Activated CD8-positive, alpha-beta memory T cell treated with anti-CD3 and anti-CD28 coated beads, Interleukin-2, amount 10 ng/mL, durations not matched to agents 7 days and 5 days (primary cell): ENCODE measurements around the gene KBTBD12. TPM values are rescaled to one million over a fixed set of nuclear protein-coding genes. Genes with fewer than 3 reads are reported as not detected.

Source experiments
- ATAC-seq: fragments of 150-1000 bp; cut with Tn5 transposase; one replicate; pipeline ENCODE4 v1.10.0; 2021; ENCODE audit warnings: moderate library complexity
- CTCF ChIA-PET: fragments of 350-600 bp; sonication (Branson Sonifier 250); formaldehyde crosslinking; loops from one replicate; lab custom pipeline; 2021; ENCODE audit warnings: antibody characterized with exemption; lab: Charles Lee
- DNase-seq: peaks from one replicate; pipeline ENCODE4 v3.0.0-alpha.2; 2020
- H3K27ac Mint-ChIP-seq: one replicate; pipeline ENCODE4 v1.8.0; 2021; ENCODE audit warnings: mild to moderate bottlenecking, mixed read lengths
- H3K27me3 Mint-ChIP-seq: one replicate; pipeline ENCODE4 v1.8.0; 2021; ENCODE audit warnings: mixed read lengths
- H3K36me3 Mint-ChIP-seq: one replicate; pipeline ENCODE4 v1.8.0; 2021; ENCODE audit warnings: mild to moderate bottlenecking, mixed read lengths
- H3K4me1 Mint-ChIP-seq: one replicate; pipeline ENCODE4 v1.8.0; 2021; ENCODE audit warnings: mixed read lengths
- H3K4me3 Mint-ChIP-seq: one replicate; pipeline ENCODE4 v1.8.0; 2021; ENCODE audit warnings: mild to moderate bottlenecking, moderate library complexity, mixed read lengths
- H3K9me3 Mint-ChIP-seq: one replicate; pipeline ENCODE4 v1.8.0; 2022; ENCODE audit warnings: low read depth, mixed read lengths
- total RNA-seq, 2 experiments: library from RNA; stranded (reverse); gene quantifications; one replicate each; pipeline ENCODE4 v1.2.3, GENCODE V29; 2021

Gene KBTBD12
- total RNA-seq, 2 experiments from 2014 or later = not detected

- ATAC-seq (no peak), DNase-seq (no peak)
- Mint-ChIP-seq H3K4me1 (peaks cover 1% of the 10 kb centered on the region), H3K4me3 (no peak overlapping the region), H3K9me3 (no peaks in the 10 kb centered on the region), H3K36me3 (no peaks in the 10 kb centered on the region), H3K27ac (no peak overlapping the region), H3K27me3 (peaks cover 4% of the 10 kb centered on the region)
- CTCF ChIA-PET = interaction anchor here (1.1 kb wide), 1 partner anchor 105 kb away, joined by 3 read pairs; no protein-coding TSS in a partner anchor
Observed at GRCh38 chr3:128006061-128007032, 91.3 kb downstream of the KBTBD12 start.

- H3K27me3 Mint-ChIP-seq = peaks cover 4% of the 10 kb centered on the region
Observed at GRCh38 chr3:128007033-128007424, 92.0 kb downstream of the KBTBD12 start.

GRCh38 chr3:128009952-128010846, 95.2 kb downstream of the KBTBD12 start:
- Mint-ChIP-seq H3K9me3 (no peaks in the 10 kb centered on the region), H3K4me3 (no peak overlapping the region), H3K27ac (no peak overlapping the region), H3K4me1 (peaks cover 4% of the 10 kb centered on the region), H3K36me3 (no peaks in the 10 kb centered on the region), H3K27me3 (peaks cover 5% of the 10 kb centered on the region)
- no peak for ATAC-seq
- CTCF ChIA-PET = no interaction called here
- DNase-seq = no peak

More at GRCh38 chr3:128007033-128007424, 92.0 kb downstream of the KBTBD12 start:
- Mint-ChIP-seq H3K27ac (no peak overlapping the region), H3K4me1 (peaks cover 4% of the 10 kb centered on the region), H3K9me3 (no peaks in the 10 kb centered on the region), H3K4me3 (no peak overlapping the region), H3K36me3 (no peaks in the 10 kb centered on the region)
- CTCF ChIA-PET = no interaction called here
- no peak for DNase-seq
- no peak for ATAC-seq

- peaks cover 8% of the 10 kb centered on the region for H3K27me3 Mint-ChIP-seq
- H3K36me3 Mint-ChIP-seq = no peaks in the 10 kb centered on the region
- DNase-seq = no peak
- no peak for ATAC-seq
- H3K4me1 Mint-ChIP-seq = peaks cover 4% of the 10 kb centered on the region
- H3K4me3 Mint-ChIP-seq = no peak overlapping the region
- CTCF ChIA-PET = interaction anchor here (0.8 kb wide), 1 partner anchor 32 kb away, joined by 3 read pairs; no protein-coding TSS in a partner anchor
- no peak overlapping the region for H3K27ac Mint-ChIP-seq
- H3K9me3 Mint-ChIP-seq = no peaks in the 10 kb centered on the region
Observed at GRCh38 chr3:128011140-128011539, 96.1 kb downstream of the KBTBD12 start.

- Mint-ChIP-seq H3K27me3 (peaks cover 11% of the 10 kb centered on the region), H3K9me3 (peaks cover 3% of the 10 kb centered on the region), H3K36me3 (peaks cover 3% of the 10 kb centered on the region), H3K4me1 (peaks cover 4% of the 10 kb centered on the region), H3K27ac (no peak overlapping the region), H3K4me3 (no peak overlapping the region)
- CTCF ChIA-PET = interaction anchor here (0.8 kb wide), 1 partner anchor 33 kb away, joined by 3 read pairs; no protein-coding TSS in a partner anchor
- DNase-seq (no peak), ATAC-seq (no peak)
Observed at GRCh38 chr3:128012050-128012449, 97.0 kb downstream of the KBTBD12 start.

- Mint-ChIP-seq H3K27ac (no peak overlapping the region), H3K4me1 (peaks cover 4% of the 10 kb centered on the region), H3K27me3 (peaks cover 23% of the 10 kb centered on the region), H3K4me3 (no peak overlapping the region), H3K9me3 (peaks cover 3% of the 10 kb centered on the region), H3K36me3 (peaks cover 3% of the 10 kb centered on the region)
- ATAC-seq (no peak), DNase-seq (no peak)
- CTCF ChIA-PET = no interaction called here
Observed at GRCh38 chr3:128014548-128014947, 99.5 kb downstream of the KBTBD12 start.

- CTCF ChIA-PET = no interaction called here
- ATAC-seq = no peak
- no peak overlapping the region for H3K4me3 Mint-ChIP-seq
- no peak overlapping the region for H3K27ac Mint-ChIP-seq
- peaks cover 1% of the 10 kb centered on the region for H3K4me1 Mint-ChIP-seq
- H3K27me3 Mint-ChIP-seq = peaks cover 23% of the 10 kb centered on the region
- H3K9me3 Mint-ChIP-seq = peaks cover 3% of the 10 kb centered on the region
- H3K36me3 Mint-ChIP-seq = peaks cover 3% of the 10 kb centered on the region
- DNase-seq = no peak
Observed at GRCh38 chr3:128016502-128016901, 101.5 kb downstream of the KBTBD12 start.

GRCh38 chr3:128021768-128022372, 106.8 kb downstream of the KBTBD12 start:
- no peak for DNase-seq
- Mint-ChIP-seq H3K27me3 (peaks cover 38% of the 10 kb centered on the region), H3K27ac (no peak overlapping the region), H3K36me3 (no peaks in the 10 kb centered on the region), H3K9me3 (no peaks in the 10 kb centered on the region), H3K4me3 (no peak overlapping the region), H3K4me1 (no peaks in the 10 kb centered on the region)
- CTCF ChIA-PET = no interaction called here
- ATAC-seq = no peak

GRCh38 chr3:128033102-128033501, 118.1 kb downstream of the KBTBD12 start:
- Mint-ChIP-seq H3K27ac (no peak overlapping the region), H3K9me3 (no peaks in the 10 kb centered on the region), H3K4me3 (no peak overlapping the region), H3K36me3 (no peaks in the 10 kb centered on the region), H3K4me1 (no peaks in the 10 kb centered on the region), H3K27me3 (peaks cover 6% of the 10 kb centered on the region)
- DNase-seq (no peak), ATAC-seq (no peak)
- CTCF ChIA-PET = no interaction called here

- CTCF ChIA-PET = no interaction called here
- no peak overlapping the region for H3K4me3 Mint-ChIP-seq
- H3K27me3 Mint-ChIP-seq = peaks cover 21% of the 10 kb centered on the region
- DNase-seq = no peak
- H3K9me3 Mint-ChIP-seq = no peaks in the 10 kb centered on the region
- H3K4me1 Mint-ChIP-seq = no peaks in the 10 kb centered on the region
- no peak overlapping the region for H3K27ac Mint-ChIP-seq
- H3K36me3 Mint-ChIP-seq = no peaks in the 10 kb centered on the region
- ATAC-seq = no peak
Observed at GRCh38 chr3:128036119-128036518, 121.1 kb downstream of the KBTBD12 start.
